Neural progenitor cell (in vitro differentiated cells): ENCODE results near the gene EIF4G3. TPM values are rescaled to one million over a fixed set of nuclear protein-coding genes. Genes with fewer than 3 reads are reported as not detected.

Experiments used
- DNase-seq: peaks from one replicate; pipeline ENCODE4 v3.0.0-alpha.2; 2016; ENCODE audit warnings: low spot score
- H2AFZ ChIP-seq: fragments of 200-600 bp; sonication (generic); replicated peaks from 2 replicates; pipeline ENCODE4 v1.6.1; 2016; ENCODE audit warnings: antibody characterized with exemption
- H3F3A ChIP-seq: fragments of 200-600 bp; sonication (generic); 2 replicates; pipeline ENCODE4 v1.6.1; 2016; ENCODE audit warnings: antibody characterized with exemption, low read depth
- H3K27ac ChIP-seq: fragments of 200-600 bp; sonication (generic); 2 replicates; pipeline ENCODE4 v1.5.1; 2016; ENCODE audit warnings: mild to moderate bottlenecking
- H3K27me3 ChIP-seq: fragments of 200-600 bp; sonication (generic); 2 replicates; pipeline ENCODE4 v1.6.1; 2016; ENCODE audit warnings: mild to moderate bottlenecking, moderate library complexity
- H3K36me3 ChIP-seq: fragments of 200-600 bp; sonication (generic); 2 replicates; pipeline ENCODE4 v1.5.1; 2016
- H3K4me1 ChIP-seq: fragments of 200-600 bp; sonication (generic); 2 replicates; pipeline ENCODE4 v1.6.1; 2016; ENCODE audit warnings: mixed run types
- H3K4me2 ChIP-seq: fragments of 200-600 bp; sonication (generic); 2 replicates; pipeline ENCODE4 v1.6.1; 2016
- H3K4me3 ChIP-seq: fragments of 200-600 bp; sonication (generic); 2 replicates; pipeline ENCODE4 v1.5.1; 2016
- H3K79me2 ChIP-seq: fragments of 200-600 bp; sonication (generic); 2 replicates; pipeline ENCODE4 v1.6.1; 2016; ENCODE audit warnings: low read depth
- H3K9ac ChIP-seq: fragments of 200-600 bp; sonication (generic); 2 replicates; pipeline ENCODE4 v1.6.1; 2016
- H3K9me3 ChIP-seq: fragments of 200-600 bp; sonication (generic); 2 replicates; pipeline ENCODE4 v1.5.1; 2016; ENCODE audit warnings: low read depth
- H4K20me1 ChIP-seq: fragments of 200-600 bp; sonication (generic); 2 replicates; pipeline ENCODE4 v1.6.1; 2016; ENCODE audit warnings: low read depth
- H3K27ac Mint-ChIP-seq: 3 replicates; pipeline ENCODE4 v1.8.0; 2021; ENCODE audit warnings: mixed read lengths
- H3K27me3 Mint-ChIP-seq: 2 replicates; pipeline ENCODE4 v1.8.0; 2022; ENCODE audit warnings: low read depth, mild to moderate bottlenecking, inconsistent platforms, moderate library complexity, mixed read lengths; ENCODE audit not compliant: insufficient read depth
- H3K36me3 Mint-ChIP-seq: 3 replicates; pipeline ENCODE4 v1.8.0; 2021; ENCODE audit warnings: mixed read lengths
- H3K4me1 Mint-ChIP-seq: 3 replicates; pipeline ENCODE4 v1.8.0; 2021; ENCODE audit warnings: mixed read lengths
- H3K4me3 Mint-ChIP-seq: 3 replicates; pipeline ENCODE4 v1.8.0; 2021; ENCODE audit warnings: mild to moderate bottlenecking, moderate library complexity, mixed read lengths
- H3K9me3 Mint-ChIP-seq: 3 replicates; pipeline ENCODE4 v1.8.0; 2020; ENCODE audit warnings: mixed read lengths
- EZH2 ChIP-seq: fragments of 200-600 bp; sonication (generic); IDR thresholded peaks from 2 replicates; pipeline ENCODE4 v1.6.1; 2017; ENCODE audit warnings: antibody characterized with exemption, mild to moderate bottlenecking, moderate library complexity
- EZH2phosphoT487 ChIP-seq: fragments of 200-600 bp; sonication (generic); IDR thresholded peaks from 2 replicates; pipeline ENCODE4 v1.6.1; 2017; ENCODE audit warnings: antibody characterized with exemption
- total RNA-seq: library from RNA; depleted of rRNA; stranded (reverse); fragments of >200 nt; gene quantifications from 2 replicates; pipeline ENCODE4 v1.2.3, GENCODE V29; 2015; ENCODE audit warnings: low replicate concordance
- TF ChIP-seq, protein P1 (sequence below): fragments of 200-600 bp; sonication (generic); IDR thresholded peaks from 2 replicates; pipeline ENCODE4 v1.5.1; 2017; ENCODE audit warnings: antibody characterized with exemption, mild to moderate bottlenecking

The EIF4G3 gene
- total RNA-seq, 1 donor from 2014 or later: 73.4 TPM

DNA sequence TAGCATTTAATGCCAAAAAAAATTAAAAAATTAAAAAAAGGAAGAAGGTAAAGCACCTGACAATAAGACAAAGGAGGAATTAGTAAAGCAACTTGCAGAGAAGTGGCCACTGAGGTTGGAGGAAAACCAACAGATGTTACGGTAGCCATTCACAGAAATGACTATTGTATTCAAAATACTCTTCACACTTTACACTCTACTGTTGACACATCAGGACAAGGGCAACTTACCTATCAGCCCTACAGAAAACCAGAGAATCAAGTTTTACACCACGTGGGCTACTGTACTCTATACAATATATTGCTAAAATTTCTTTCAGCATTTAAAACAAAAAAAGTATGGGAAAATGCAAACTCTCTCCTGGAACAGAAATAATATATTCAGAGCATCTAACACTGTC lies 70.0 kb downstream of the EIF4G3 start:
- no peaks in the 10 kb centered on the region for H3K9me3 ChIP-seq
- no peaks in the 10 kb centered on the region for H3F3A ChIP-seq
- H3K27ac ChIP-seq: no peak overlapping the region
- no peak overlapping the region for H3K4me2 ChIP-seq
- Mint-ChIP-seq H3K4me3 (no peak overlapping the region), H3K27me3 (no peaks in the 10 kb centered on the region), H3K4me1 (no peaks in the 10 kb centered on the region), H3K27ac (no peak overlapping the region), H3K36me3 (peaks cover 10% of the 10 kb centered on the region), H3K9me3 (no peaks in the 10 kb centered on the region)
- peaks cover 6% of the 10 kb centered on the region for H3K36me3 ChIP-seq
- H3K4me1 ChIP-seq: peaks cover 4% of the 10 kb centered on the region
- H4K20me1 ChIP-seq: no peaks in the 10 kb centered on the region
- H3K79me2 ChIP-seq: peaks cover 65% of the 10 kb centered on the region
- DNase-seq: no peak
- H3K27me3 ChIP-seq: no peaks in the 10 kb centered on the region
- H2AFZ ChIP-seq: no peak overlapping the region
- TF ChIP-seq, protein P1, sequence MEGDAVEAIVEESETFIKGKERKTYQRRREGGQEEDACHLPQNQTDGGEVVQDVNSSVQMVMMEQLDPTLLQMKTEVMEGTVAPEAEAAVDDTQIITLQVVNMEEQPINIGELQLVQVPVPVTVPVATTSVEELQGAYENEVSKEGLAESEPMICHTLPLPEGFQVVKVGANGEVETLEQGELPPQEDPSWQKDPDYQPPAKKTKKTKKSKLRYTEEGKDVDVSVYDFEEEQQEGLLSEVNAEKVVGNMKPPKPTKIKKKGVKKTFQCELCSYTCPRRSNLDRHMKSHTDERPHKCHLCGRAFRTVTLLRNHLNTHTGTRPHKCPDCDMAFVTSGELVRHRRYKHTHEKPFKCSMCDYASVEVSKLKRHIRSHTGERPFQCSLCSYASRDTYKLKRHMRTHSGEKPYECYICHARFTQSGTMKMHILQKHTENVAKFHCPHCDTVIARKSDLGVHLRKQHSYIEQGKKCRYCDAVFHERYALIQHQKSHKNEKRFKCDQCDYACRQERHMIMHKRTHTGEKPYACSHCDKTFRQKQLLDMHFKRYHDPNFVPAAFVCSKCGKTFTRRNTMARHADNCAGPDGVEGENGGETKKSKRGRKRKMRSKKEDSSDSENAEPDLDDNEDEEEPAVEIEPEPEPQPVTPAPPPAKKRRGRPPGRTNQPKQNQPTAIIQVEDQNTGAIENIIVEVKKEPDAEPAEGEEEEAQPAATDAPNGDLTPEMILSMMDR: no peak
- TF ChIP-seq EZH2: no peak
- TF ChIP-seq EZH2phosphoT487: no peak
- no peak overlapping the region for H3K4me3 ChIP-seq
- H3K9ac ChIP-seq: no peak overlapping the region

DNA sequence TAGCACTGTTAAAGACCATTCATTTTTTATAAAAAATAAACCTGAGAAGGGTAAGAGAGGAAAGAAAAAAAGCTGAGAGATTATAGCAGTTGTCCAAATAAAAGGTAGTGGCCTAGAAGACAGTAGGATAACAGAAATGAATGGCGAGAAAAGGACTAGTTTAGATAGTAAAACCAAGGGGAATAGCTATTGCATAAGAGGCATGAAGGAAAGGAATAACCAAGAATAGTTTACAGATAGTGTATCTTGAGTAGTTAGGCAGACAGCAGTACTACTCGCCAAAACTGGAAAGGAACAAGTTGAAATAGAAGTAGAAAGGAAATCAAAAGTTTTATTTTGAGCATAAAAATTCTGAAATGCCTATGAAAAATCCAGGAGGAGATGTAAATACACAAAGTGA lies 70.5 kb downstream of the EIF4G3 start:
- H3K4me1 ChIP-seq: peaks cover 6% of the 10 kb centered on the region
- no peak overlapping the region for H3K4me3 Mint-ChIP-seq
- no peaks in the 10 kb centered on the region for H3F3A ChIP-seq
- no peaks in the 10 kb centered on the region for H3K9me3 Mint-ChIP-seq
- H3K79me2 ChIP-seq: peaks cover 63% of the 10 kb centered on the region
- H3K4me1 Mint-ChIP-seq: no peaks in the 10 kb centered on the region
- H3K27ac Mint-ChIP-seq: no peak overlapping the region
- H3K27ac ChIP-seq: no peak overlapping the region
- no peak overlapping the region for H3K4me3 ChIP-seq
- H3K36me3 ChIP-seq: peaks cover 6% of the 10 kb centered on the region
- TF ChIP-seq EZH2phosphoT487: no peak
- TF ChIP-seq, protein P1: no peak
- no peak for TF ChIP-seq EZH2
- no peak overlapping the region for H3K4me2 ChIP-seq
- H3K9ac ChIP-seq: no peak overlapping the region
- H3K36me3 Mint-ChIP-seq: peaks cover 10% of the 10 kb centered on the region
- no peaks in the 10 kb centered on the region for H3K27me3 ChIP-seq
- H2AFZ ChIP-seq: no peak overlapping the region
- no peak for DNase-seq
- no peaks in the 10 kb centered on the region for H3K9me3 ChIP-seq
- H4K20me1 ChIP-seq: no peaks in the 10 kb centered on the region
- no peaks in the 10 kb centered on the region for H3K27me3 Mint-ChIP-seq

DNA sequence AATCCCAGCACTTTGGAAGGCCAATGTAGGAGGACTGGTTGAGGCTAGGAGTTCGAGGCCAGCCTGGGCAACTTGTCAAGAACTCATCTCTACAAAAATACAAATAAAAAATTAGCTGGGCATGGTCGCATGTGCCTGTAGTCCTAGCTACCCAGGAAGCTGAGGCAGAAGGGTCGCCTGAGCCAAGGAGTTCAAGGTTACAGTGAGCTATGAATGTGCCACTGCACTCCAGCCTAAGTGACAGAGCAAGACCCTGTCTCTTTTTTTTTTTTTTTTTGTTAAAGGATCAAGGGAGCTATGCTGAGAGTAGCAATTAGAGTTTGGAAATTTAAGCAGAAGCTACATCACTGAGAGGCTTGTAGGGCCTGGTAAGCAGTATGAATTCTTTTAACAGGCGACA lies 70.9 kb downstream of the EIF4G3 start:
- Histone ChIP-seq H3K4me2 (no peak overlapping the region), H4K20me1 (no peaks in the 10 kb centered on the region), H3K79me2 (peaks cover 63% of the 10 kb centered on the region), H3K27ac (no peak overlapping the region), H3K4me3 (no peak overlapping the region), H3K9me3 (no peaks in the 10 kb centered on the region), H2AFZ (no peak overlapping the region), H3K36me3 (peaks cover 2% of the 10 kb centered on the region), H3K4me1 (peaks cover 6% of the 10 kb centered on the region), H3K27me3 (no peaks in the 10 kb centered on the region), H3F3A (no peaks in the 10 kb centered on the region), H3K9ac (no peak overlapping the region)
- no peak for DNase-seq
- Mint-ChIP-seq H3K9me3 (no peaks in the 10 kb centered on the region), H3K36me3 (peaks cover 11% of the 10 kb centered on the region), H3K4me1 (no peaks in the 10 kb centered on the region), H3K27me3 (no peaks in the 10 kb centered on the region), H3K4me3 (no peak overlapping the region), H3K27ac (no peak overlapping the region)
- TF ChIP-seq EZH2phosphoT487: no peak
- TF ChIP-seq EZH2: no peak
- TF ChIP-seq, protein P1: no peak
